OCI-LY7 (cell line): ENCODE results near the gene PEX11A. TPM values are rescaled to one million over a fixed set of nuclear protein-coding genes. Genes with fewer than 3 reads are reported as not detected.
"Not testable (repeated sequence)": the region's sequence is repeated elsewhere in the genome, so short reads cannot be mapped to it uniquely, and the experiment has no call there.

ENCODE experiments used
- BruUV-seq: library from RNA; stranded (reverse); fragments of 400-500 nt; replicated peaks from 2 replicates; lab custom pipeline; 2021; lab: Mats Ljungman, UMichigan
- CTCF ChIA-PET: fragments of 300-600 bp; sonication (Branson Sonifier 250); formaldehyde crosslinking; loops from one replicate; lab custom pipeline; 2022; ENCODE audit warnings: antibody characterized with exemption; ENCODE audit not compliant: unreplicated experiment; lab: Charles Lee
- POLR2A ChIA-PET: fragments of 300-600 bp; sonication (Branson Sonifier 250); formaldehyde crosslinking; loops from one replicate; lab custom pipeline; 2022; ENCODE audit warnings: antibody characterized with exemption; lab: Charles Lee
- DNase-seq: peaks from one replicate; pipeline ENCODE4 v3.0.0-alpha.2; 2015; ENCODE audit warnings: low spot score
- H2AFZ ChIP-seq: fragments of 200-600 bp; sonication (generic), shearing (Covaris generic); 2 replicates; pipeline ENCODE4 v1.6.1; 2014; ENCODE audit warnings: mild to moderate bottlenecking, antibody characterized with exemption, low read length, moderate library complexity
- H3K27ac ChIP-seq: fragments of 200-600 bp; sonication (generic); 2 replicates; pipeline ENCODE4 v1.5.1; 2014; ENCODE audit warnings: mixed run types, low read depth, mild to moderate bottlenecking, moderate library complexity, low read length, inconsistent platforms; ENCODE audit not compliant: poor library complexity, severe bottlenecking
- H3K36me3 ChIP-seq: fragments of 200-600 bp; sonication (generic); 2 replicates; pipeline ENCODE4 v1.6.1; 2014; ENCODE audit warnings: mild to moderate bottlenecking, antibody characterized with exemption, low read length, moderate library complexity, mixed read lengths; ENCODE audit not compliant: insufficient read depth
- H3K4me1 ChIP-seq: fragments of 200-600 bp; sonication (generic); 2 replicates; pipeline ENCODE4 v1.5.1; 2014; ENCODE audit warnings: mild to moderate bottlenecking, low read length; ENCODE audit not compliant: insufficient read depth, poor library complexity, severe bottlenecking
- H3K4me2 ChIP-seq: fragments of 200-600 bp; sonication (generic); 2 replicates; pipeline ENCODE4 v1.6.1; 2014; ENCODE audit warnings: mild to moderate bottlenecking, low read length
- H3K4me3 ChIP-seq: fragments of 200-600 bp; sonication (generic); 2 replicates; pipeline ENCODE4 v1.5.1; 2014; ENCODE audit warnings: mild to moderate bottlenecking, low read depth, low read length; ENCODE audit not compliant: poor library complexity, severe bottlenecking
- H3K79me2 ChIP-seq: fragments of 200-600 bp; sonication (generic); 2 replicates; pipeline ENCODE4 v1.6.1; 2016; ENCODE audit warnings: low read depth, mild to moderate bottlenecking, low read length, moderate library complexity, mixed read lengths; ENCODE audit not compliant: insufficient read depth
- H3K9me2 ChIP-seq: fragments of 200-600 bp; sonication (generic); 2 replicates; pipeline ENCODE4 v1.6.1; 2016; ENCODE audit warnings: mild to moderate bottlenecking, low read length, mixed read lengths; ENCODE audit not compliant: insufficient read depth
- H3K9me3 ChIP-seq: fragments of 200-600 bp; sonication (generic); 2 replicates; pipeline ENCODE4 v1.6.1; 2014; ENCODE audit warnings: mild to moderate bottlenecking, mixed run types, low read length, mixed read lengths
- H4K20me1 ChIP-seq: fragments of 200-600 bp; sonication (generic); 2 replicates; pipeline ENCODE4 v1.6.1; 2014; ENCODE audit warnings: mild to moderate bottlenecking, antibody characterized with exemption, low read length, moderate library complexity, mixed read lengths; ENCODE audit not compliant: insufficient read depth
- EZH2phosphoT487 ChIP-seq: fragments of 200-600 bp; sonication (generic); IDR thresholded peaks from 2 replicates; pipeline ENCODE4 v1.6.1; 2018; ENCODE audit warnings: low read depth, borderline replicate concordance, mild to moderate bottlenecking, mixed run types, antibody characterized with exemption, low read length, moderate library complexity, mixed read lengths
- intact Hi-C: fragments of 100-400 bp; cut with micrococcal nuclease; formaldehyde crosslinking; loops from one replicate; pipeline ENCODE4 v1.10.0; 2022; ENCODE audit not compliant: unreplicated experiment
- total RNA-seq, 2 experiments: library from RNA; depleted of rRNA in 1 of 2; stranded (reverse); fragments of >200 nt in 1 of 2; shearing (Covaris generic) in 1 of 2; gene quantifications; 2 replicates each; pipeline ENCODE4 v1.2.3, GENCODE V29; 2014 to 2022
- TF ChIP-seq, protein P1 (sequence below): fragments of 200-600 bp; sonication (generic); conservative IDR thresholded peaks from 2 replicates; pipeline ENCODE4 v1.5.1; 2014; ENCODE audit warnings: mild to moderate bottlenecking, antibody characterized with exemption, low read length, moderate library complexity, mixed read lengths

PEX11A gene
- total RNA-seq, 2 experiments from 2014 or later: 2.0 to 2.8 TPM

DNA sequence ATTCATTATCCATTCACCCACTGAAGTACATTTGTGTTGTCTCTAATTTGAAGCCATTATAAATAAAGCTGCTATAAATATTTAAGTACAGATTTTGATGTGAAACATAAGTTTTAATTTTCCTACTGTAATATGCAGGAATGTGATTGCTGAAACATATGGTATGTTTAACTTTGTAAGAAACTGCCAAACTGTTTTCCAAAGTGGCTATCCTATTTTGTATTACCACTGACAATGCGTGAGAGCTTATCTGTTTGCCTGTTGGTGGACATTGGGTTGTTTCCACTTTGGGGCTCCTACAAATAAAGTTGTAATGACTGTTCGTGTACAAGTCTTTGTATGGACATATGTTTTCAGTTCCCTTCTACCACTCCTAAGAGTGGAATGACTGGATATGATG lies 2.5 kb upstream of the PEX11A start:
- no peak overlapping the region for H2AFZ ChIP-seq
- H3K27ac ChIP-seq: no peak overlapping the region
- H3K36me3 ChIP-seq: no peaks in the 10 kb centered on the region
- H3K9me2 ChIP-seq: no peaks in the 10 kb centered on the region
- intact Hi-C loops: no loop called here
- no peak for DNase-seq
- H3K79me2 ChIP-seq: no peaks in the 10 kb centered on the region
- POLR2A ChIA-PET: interaction anchor here (0.7 kb wide), 1 partner anchor 22 kb away, joined by 3 read pairs; no protein-coding TSS in a partner anchor
- CTCF ChIA-PET: no interaction called here
- no peak overlapping the region for H3K4me2 ChIP-seq
- no peak for TF ChIP-seq EZH2phosphoT487
- TF ChIP-seq, protein P1, sequence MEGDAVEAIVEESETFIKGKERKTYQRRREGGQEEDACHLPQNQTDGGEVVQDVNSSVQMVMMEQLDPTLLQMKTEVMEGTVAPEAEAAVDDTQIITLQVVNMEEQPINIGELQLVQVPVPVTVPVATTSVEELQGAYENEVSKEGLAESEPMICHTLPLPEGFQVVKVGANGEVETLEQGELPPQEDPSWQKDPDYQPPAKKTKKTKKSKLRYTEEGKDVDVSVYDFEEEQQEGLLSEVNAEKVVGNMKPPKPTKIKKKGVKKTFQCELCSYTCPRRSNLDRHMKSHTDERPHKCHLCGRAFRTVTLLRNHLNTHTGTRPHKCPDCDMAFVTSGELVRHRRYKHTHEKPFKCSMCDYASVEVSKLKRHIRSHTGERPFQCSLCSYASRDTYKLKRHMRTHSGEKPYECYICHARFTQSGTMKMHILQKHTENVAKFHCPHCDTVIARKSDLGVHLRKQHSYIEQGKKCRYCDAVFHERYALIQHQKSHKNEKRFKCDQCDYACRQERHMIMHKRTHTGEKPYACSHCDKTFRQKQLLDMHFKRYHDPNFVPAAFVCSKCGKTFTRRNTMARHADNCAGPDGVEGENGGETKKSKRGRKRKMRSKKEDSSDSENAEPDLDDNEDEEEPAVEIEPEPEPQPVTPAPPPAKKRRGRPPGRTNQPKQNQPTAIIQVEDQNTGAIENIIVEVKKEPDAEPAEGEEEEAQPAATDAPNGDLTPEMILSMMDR: no peak
- peaks cover 11% of the 10 kb centered on the region for H3K4me1 ChIP-seq
- H3K4me3 ChIP-seq: no peak overlapping the region
- BruUV-seq: no TSS peak
- H4K20me1 ChIP-seq: no peaks in the 10 kb centered on the region
- H3K9me3 ChIP-seq: no peaks in the 10 kb centered on the region

DNA sequence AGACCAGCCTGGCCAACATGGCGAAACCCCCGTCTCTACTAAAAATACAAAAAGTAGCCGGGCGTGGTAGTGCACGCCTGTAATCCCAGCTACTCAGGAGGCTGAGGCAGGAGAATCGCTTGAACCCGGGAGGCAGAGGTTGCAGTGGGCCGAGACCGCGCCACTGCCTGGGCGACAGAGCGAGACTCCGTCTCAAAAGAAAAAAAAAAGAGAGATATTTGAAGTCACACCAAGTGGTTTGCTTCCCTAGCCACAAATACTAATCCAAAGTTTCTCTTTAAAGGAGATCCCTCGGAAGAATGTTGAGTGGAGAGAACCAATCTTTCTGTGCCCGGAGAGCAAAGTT lies 651 bp downstream of the PEX11A start:
- H3K79me2 ChIP-seq, CTCF ChIA-PET, DNase-seq, H4K20me1 ChIP-seq, intact Hi-C loops, BruUV-seq, H3K27ac ChIP-seq, H3K9me3 ChIP-seq, POLR2A ChIA-PET, H3K9me2 ChIP-seq, H3K36me3 ChIP-seq: not testable (repeated sequence)
- peak overlapping the region; percentile 83 for H3K4me2 ChIP-seq
- H2AFZ ChIP-seq: peak overlapping the region; percentile 100
- peak overlapping the region; percentile 80 for H3K4me3 ChIP-seq
- peaks cover 11% of the 10 kb centered on the region for H3K4me1 ChIP-seq

DNA sequence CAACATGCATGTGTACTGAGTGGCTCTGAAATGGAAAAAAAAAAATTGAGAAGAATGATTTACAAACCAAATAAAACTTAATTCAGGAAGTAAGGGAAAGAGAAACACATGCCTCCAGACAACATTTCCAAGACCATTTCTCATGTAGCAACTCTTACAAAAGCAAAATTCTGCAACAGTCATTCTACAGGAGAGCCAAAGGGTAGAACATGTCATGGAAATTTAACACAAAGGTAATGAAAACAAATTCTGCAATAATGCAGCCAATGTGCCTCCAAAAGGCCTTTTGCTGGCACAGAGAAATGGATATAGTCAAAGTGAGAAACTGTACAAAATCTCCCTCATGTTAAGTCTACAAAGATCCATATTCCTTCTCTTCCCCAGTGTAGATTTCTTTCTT lies 4.0 kb downstream of the PEX11A start:
- H3K9me2 ChIP-seq: no peaks in the 10 kb centered on the region
- no peak for DNase-seq
- no peaks in the 10 kb centered on the region for H3K79me2 ChIP-seq
- no peaks in the 10 kb centered on the region for H4K20me1 ChIP-seq
- intact Hi-C loops: no loop called here
- BruUV-seq: no TSS peak
- no peak overlapping the region for H2AFZ ChIP-seq
- H3K9me3 ChIP-seq: no peaks in the 10 kb centered on the region
- H3K36me3 ChIP-seq: no peaks in the 10 kb centered on the region
- POLR2A ChIA-PET: interaction anchor here (0.7 kb wide), 1 partner anchor 9 kb away, joined by 4 read pairs; no protein-coding TSS in a partner anchor
- CTCF ChIA-PET: interaction anchor here (0.6 kb wide), 1 partner anchor 95 kb away, joined by 4 read pairs; no protein-coding TSS in a partner anchor
- TF ChIP-seq, protein P1: no peak
- TF ChIP-seq EZH2phosphoT487: no peak
- H3K27ac ChIP-seq: no peak overlapping the region
- peaks cover 11% of the 10 kb centered on the region for H3K4me1 ChIP-seq
- no peak overlapping the region for H3K4me3 ChIP-seq
- H3K4me2 ChIP-seq: no peak overlapping the region
